Skeletal muscle tissue (tissue), 4 donors: ENCODE results near the gene RHEBL1. TPM values are rescaled to one million over a fixed set of nuclear protein-coding genes. Genes with fewer than 3 reads are reported as not detected.

Experiments
- H3K27ac ChIP-seq: one replicate; pipeline ENCODE4 v1.7.0; 2013; ENCODE audit warnings: mild to moderate bottlenecking, low read depth, low read length, inconsistent platforms
- H3K27me3 ChIP-seq, 3 donors: one replicate each; pipeline ENCODE4 v1.7.0; 2013; ENCODE audit warnings: low read length in 3 of 3; ENCODE audit not compliant: control insufficient read depth in 3 of 3, insufficient read depth in 3 of 3
- H3K36me3 ChIP-seq, 3 donors: one replicate each; pipeline ENCODE4 v1.7.0; 2013; ENCODE audit warnings: low read length in 3 of 3; ENCODE audit not compliant: control insufficient read depth in 3 of 3, insufficient read depth in 3 of 3
- H3K4me1 ChIP-seq, 3 donors: one replicate each; pipeline ENCODE4 v1.7.0; 2013; ENCODE audit warnings: low read length in 3 of 3, mild to moderate bottlenecking in 3 of 3; ENCODE audit not compliant: control insufficient read depth in 3 of 3, insufficient read depth in 3 of 3
- H3K4me3 ChIP-seq, 3 donors: one replicate each; pipeline ENCODE4 v1.7.0; 2013; ENCODE audit warnings: low read length in 3 of 3
- H3K9ac ChIP-seq, 3 donors: one replicate each; pipeline ENCODE4 v1.7.0; 2013; ENCODE audit warnings: low read length in 3 of 3, mild to moderate bottlenecking in 3 of 3, moderate library complexity in 2 of 3, low read depth in 1 of 3
- H3K9me3 ChIP-seq, 3 donors: one replicate each; pipeline ENCODE4 v1.7.0; 2013; ENCODE audit warnings: low read length in 3 of 3; ENCODE audit not compliant: control insufficient read depth in 3 of 3
- total RNA-seq: library from RNA; depleted of rRNA; stranded (reverse); fragments of >200 nt; gene quantifications from one replicate; pipeline ENCODE4 v1.2.3, GENCODE V29; 2014
- donor health status: Osteomylitis.

RHEBL1 gene
- total RNA-seq, 1 donor from 2014 or later, result 0.52 TPM

GRCh38 chr12:49055978-49056754 is 13.6 kb downstream of the RHEBL1 start:
- Histone ChIP-seq H3K9ac (peak overlapping the region; percentile 87 to 99 (median 97)), H3K4me1 (peaks cover 42 to 54% (median 49%) of the 10 kb centered on the region in 3 donors), H3K9me3 (no peaks in the 10 kb centered on the region), H3K27me3 (no peaks in the 10 kb centered on the region), H3K27ac (no peak overlapping the region), H3K36me3 (peaks cover 36 to 39% (median 38%) of the 10 kb centered on the region in 3 donors), H3K4me3 (peak overlapping the region; percentile 52 to 94 (median 55))

- Histone ChIP-seq H3K27me3 (no peaks in the 10 kb centered on the region), H3K36me3 (peaks cover 47 to 50% (median 49%) of the 10 kb centered on the region in 3 donors), H3K9ac (peak overlapping the region in 1 of 3 donors; percentile 58), H3K4me3 (no peak overlapping the region), H3K4me1 (peaks cover 40 to 51% (median 46%) of the 10 kb centered on the region in 3 donors), H3K27ac (no peak overlapping the region), H3K9me3 (no peaks in the 10 kb centered on the region)
Measured at GRCh38 chr12:49055092-49055491, 14.7 kb downstream of the RHEBL1 start.

- Histone ChIP-seq H3K4me3 (no peak overlapping the region), H3K27ac (no peak overlapping the region), H3K36me3 (peaks cover 53 to 56% (median 54%) of the 10 kb centered on the region in 3 donors), H3K4me1 (peaks cover 40 to 51% (median 46%) of the 10 kb centered on the region in 3 donors), H3K9ac (no peak overlapping the region), H3K27me3 (no peaks in the 10 kb centered on the region), H3K9me3 (no peaks in the 10 kb centered on the region)
Measured at GRCh38 chr12:49054524-49054923, 15.3 kb downstream of the RHEBL1 start.

GRCh38 chr12:49054096-49054495 is 15.7 kb downstream of the RHEBL1 start:
- Histone ChIP-seq H3K4me1 (peaks cover 40 to 48% (median 46%) of the 10 kb centered on the region in 3 donors), H3K27me3 (no peaks in the 10 kb centered on the region), H3K4me3 (no peak overlapping the region), H3K36me3 (peaks cover 57 to 60% (median 58%) of the 10 kb centered on the region in 3 donors), H3K9me3 (no peaks in the 10 kb centered on the region), H3K27ac (no peak overlapping the region), H3K9ac (no peak overlapping the region)

- no peak overlapping the region for H3K4me3 ChIP-seq
- H3K36me3 ChIP-seq, result peaks cover 72 to 75% (median 73%) of the 10 kb centered on the region in 3 donors
- no peak overlapping the region for H3K9ac ChIP-seq
- peaks cover 26 to 35% (median 32%) of the 10 kb centered on the region in 3 donors for H3K4me1 ChIP-seq
- no peaks in the 10 kb centered on the region for H3K9me3 ChIP-seq
- no peak overlapping the region for H3K27ac ChIP-seq
- no peaks in the 10 kb centered on the region for H3K27me3 ChIP-seq
Measured at GRCh38 chr12:49052451-49053208, 17.1 kb downstream of the RHEBL1 start.

DNA sequence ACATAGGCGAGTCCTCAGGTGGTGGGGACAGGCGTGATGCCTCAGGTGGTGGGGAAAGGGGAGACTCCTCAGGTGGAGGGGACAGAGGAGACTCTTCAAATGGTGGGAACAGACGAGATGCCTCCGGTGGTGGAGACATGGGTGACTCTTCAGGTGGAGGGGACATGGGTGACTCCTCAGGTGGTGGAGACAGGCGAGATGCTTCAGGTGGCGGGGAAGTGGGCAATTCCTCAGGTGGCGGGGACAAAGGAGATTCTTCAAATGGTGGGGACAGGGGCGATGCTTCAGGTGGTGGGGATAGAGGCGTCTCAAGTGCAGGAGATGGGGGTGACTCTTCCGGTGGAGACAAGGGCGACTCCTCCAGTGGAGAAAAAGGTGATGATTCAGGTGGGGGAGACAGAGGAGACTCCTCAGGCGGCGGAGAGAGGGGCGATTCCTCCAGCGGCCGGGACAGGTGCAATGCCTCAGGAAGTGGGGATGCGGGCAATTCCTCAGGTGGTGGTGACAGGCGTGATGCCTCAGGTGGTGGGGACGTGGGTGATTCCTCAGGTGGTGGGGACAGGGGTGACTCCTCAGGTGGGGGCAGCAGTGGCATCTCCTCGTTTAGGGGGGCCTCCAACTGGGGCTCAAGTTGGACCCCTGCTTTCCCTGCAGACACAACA is 17.9 kb downstream of the RHEBL1 start:
- H3K9me3 ChIP-seq, result no peaks in the 10 kb centered on the region
- H3K9ac ChIP-seq, result no peak overlapping the region
- H3K4me1 ChIP-seq, result peaks cover 19 to 28% (median 25%) of the 10 kb centered on the region in 3 donors

DNA sequence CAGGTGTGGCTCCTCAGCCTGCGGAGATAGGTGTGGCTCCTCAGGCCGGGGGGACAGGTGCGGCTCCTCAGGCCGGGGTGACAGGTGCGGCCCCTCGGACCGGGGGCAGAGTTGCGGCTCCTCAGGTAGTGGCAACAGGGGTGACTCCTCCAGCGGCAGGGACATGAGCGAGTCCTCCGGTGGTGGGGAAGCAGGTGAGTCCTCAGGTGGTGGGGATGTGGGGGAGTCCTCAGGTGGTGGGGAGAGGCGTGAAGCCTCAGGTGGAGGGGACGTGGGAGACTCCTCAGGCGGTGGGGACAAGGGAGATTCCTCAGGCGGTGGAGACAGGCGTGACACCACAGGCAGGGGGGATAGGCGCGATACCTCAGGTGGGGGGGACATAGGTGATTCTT is 18.4 kb downstream of the RHEBL1 start:
- H3K4me3 ChIP-seq, result no peak overlapping the region
- H3K27ac ChIP-seq, result no peak overlapping the region
- peaks cover 14 to 22% (median 19%) of the 10 kb centered on the region in 3 donors for H3K4me1 ChIP-seq
- no peaks in the 10 kb centered on the region for H3K27me3 ChIP-seq
- peaks cover 80 to 86% (median 80%) of the 10 kb centered on the region in 3 donors for H3K36me3 ChIP-seq
- no peak overlapping the region for H3K9ac ChIP-seq
- H3K9me3 ChIP-seq, result no peaks in the 10 kb centered on the region

More for the DNA sequence above, 17.9 kb downstream of the RHEBL1 start:
- Histone ChIP-seq H3K27ac (no peak overlapping the region), H3K27me3 (no peaks in the 10 kb centered on the region), H3K4me3 (no peak overlapping the region), H3K36me3 (peaks cover 75 to 82% (median 76%) of the 10 kb centered on the region in 3 donors)

DNA sequence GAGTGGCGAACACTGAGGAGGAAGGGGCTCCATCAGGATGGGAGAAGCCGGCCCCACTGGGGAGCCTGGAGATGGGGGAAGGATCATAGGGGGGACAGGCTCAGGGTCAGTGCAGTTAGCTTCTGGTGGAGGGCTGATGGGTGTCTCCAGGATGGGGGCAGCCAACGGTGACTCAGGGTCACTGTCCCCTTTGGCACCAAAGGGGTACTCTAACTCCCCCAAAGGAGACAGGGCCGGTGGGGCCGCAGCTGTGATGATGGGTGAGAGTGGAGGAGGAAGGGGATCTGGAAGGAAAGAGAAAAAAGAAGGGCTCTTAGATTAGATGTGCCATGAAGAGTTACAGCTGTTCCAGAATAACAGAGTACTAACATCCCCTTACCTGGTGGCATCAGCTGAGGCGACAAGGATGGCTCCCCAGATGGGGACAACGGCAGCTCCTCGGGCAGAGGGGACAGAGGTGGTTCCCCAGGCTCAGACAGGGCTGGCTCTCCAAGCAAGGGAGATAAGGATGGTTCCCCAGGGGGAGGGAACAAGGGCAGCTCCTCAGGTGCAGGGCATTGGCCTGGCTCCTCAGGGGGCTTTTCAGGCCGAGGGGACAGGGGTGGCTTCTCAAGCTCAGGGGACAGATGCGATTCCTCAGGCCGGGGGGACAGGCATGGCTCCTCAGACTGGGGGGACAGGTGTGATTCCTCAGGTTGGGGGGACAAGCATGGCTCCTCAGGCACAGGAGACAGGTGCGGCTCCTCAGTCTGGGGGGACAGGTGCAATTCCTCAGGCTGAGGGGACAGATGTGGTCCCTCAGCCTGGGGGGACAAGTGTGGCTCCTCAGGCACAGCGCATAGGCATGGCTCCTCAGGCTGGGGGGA is 19.0 kb downstream of the RHEBL1 start:
- Histone ChIP-seq H3K9ac (no peak overlapping the region), H3K4me1 (peaks cover 8 to 16% (median 13%) of the 10 kb centered on the region in 3 donors), H3K9me3 (no peaks in the 10 kb centered on the region), H3K27ac (no peak overlapping the region), H3K4me3 (no peak overlapping the region), H3K36me3 (peaks cover 86 to 93% (median 86%) of the 10 kb centered on the region in 3 donors), H3K27me3 (no peaks in the 10 kb centered on the region)

- no peak overlapping the region for H3K4me3 ChIP-seq
- H3K27me3 ChIP-seq, result no peaks in the 10 kb centered on the region
- no peak overlapping the region for H3K9ac ChIP-seq
- H3K36me3 ChIP-seq, result peaks cover 91 to 98% (median 92%) of the 10 kb centered on the region in 3 donors
- H3K27ac ChIP-seq, result no peak overlapping the region
- H3K9me3 ChIP-seq, result no peaks in the 10 kb centered on the region
- peaks cover 0 to 6% (median 2%) of the 10 kb centered on the region in 3 donors for H3K4me1 ChIP-seq
Measured at GRCh38 chr12:49049566-49050224, 20.1 kb downstream of the RHEBL1 start.
